GM18507 (cell line): Measurements from ENCODE around the gene ALPG.
"Not testable (repeated sequence)": the region's sequence is repeated elsewhere in the genome, so short reads cannot be mapped to it uniquely, and the experiment has no call there.

Source experiments
- DNase-seq: peaks from one replicate; pipeline ENCODE4 v3.0.0; 2011; ENCODE audit warnings: low read depth; ENCODE audit not compliant: insufficient read length; ENCODE audit errors: extremely low spot score
- FAIRE-seq: peaks from 2 replicates; lab custom pipeline; 2011; peaks lifted over from hg19 to GRCh38; lab: Jason Lieb, UNC

ALPG gene

GRCh38 chr2:232390661-232391060 lies 16.0 kb upstream of the ALPG start:
- FAIRE-seq (no peak), DNase-seq (no peak)

- no peak for DNase-seq
- no peak for FAIRE-seq
Observed at GRCh38 chr2:232393556-232393955, 13.1 kb upstream of the ALPG start.

GRCh38 chr2:232394431-232394830 lies 12.2 kb upstream of the ALPG start:
- not testable (repeated sequence) for FAIRE-seq, DNase-seq

- FAIRE-seq, result no peak
Observed at GRCh38 chr2:232395586-232395985, 11.1 kb upstream of the ALPG start.

GRCh38 chr2:232396683-232397082 lies 10.0 kb upstream of the ALPG start:
- FAIRE-seq, result no peak
- no peak for DNase-seq

More at GRCh38 chr2:232395586-232395985, 11.1 kb upstream of the ALPG start:
- no peak for DNase-seq

GRCh38 chr2:232398293-232399034 lies 8.2 kb upstream of the ALPG start:
- DNase-seq, result no peak
- no peak for FAIRE-seq

- no peak for FAIRE-seq
- no peak for DNase-seq
Observed at GRCh38 chr2:232400256-232401015, 6.2 kb upstream of the ALPG start.

- FAIRE-seq, result no peak
- DNase-seq, result no peak
Observed at GRCh38 chr2:232402518-232402917, 4.1 kb upstream of the ALPG start.

GRCh38 chr2:232405943-232406510 lies 617 bp upstream of the ALPG start:
- FAIRE-seq (no peak), DNase-seq (no peak)

GRCh38 chr2:232407428-232408150 lies 945 bp downstream of the ALPG start:
- not testable (repeated sequence) for DNase-seq, FAIRE-seq

GRCh38 chr2:232408269-232408668 lies 1.6 kb downstream of the ALPG start:
- not testable (repeated sequence) for DNase-seq, FAIRE-seq

GRCh38 chr2:232409617-232410016 lies 3.0 kb downstream of the ALPG start:
- not testable (repeated sequence) for DNase-seq, FAIRE-seq

GRCh38 chr2:232410238-232410900 lies 3.7 kb downstream of the ALPG start:
- FAIRE-seq, result no peak
- no peak for DNase-seq

GRCh38 chr2:232411901-232412629 lies 5.4 kb downstream of the ALPG start:
- DNase-seq (no peak), FAIRE-seq (no peak)

- no peak for DNase-seq
- no peak for FAIRE-seq
Observed at GRCh38 chr2:232412986-232413385, 6.3 kb downstream of the ALPG start.

GRCh38 chr2:232415138-232415690 lies 8.6 kb downstream of the ALPG start:
- FAIRE-seq (no peak), DNase-seq (no peak)

- FAIRE-seq, result no peak
Observed at GRCh38 chr2:232415736-232416520, 9.3 kb downstream of the ALPG start.

More at GRCh38 chr2:232415736-232416520, 9.3 kb downstream of the ALPG start:
- DNase-seq, result no peak
